ENCODE data around the gene SMC4.

GRCh38 chr3:160473978-160474377 is 74.5 kb downstream of the SMC4 start:
- TF ChIP-seq TCF12 (IDR thresholded peaks at IDR 0.05; ENCODE audit: low read depth, low read length) (no peak), ZSCAN29 (IDR thresholded peaks at IDR 0.05) (no peak), CBX3 (IDR thresholded peaks at IDR 0.05; ENCODE audit: borderline replicate concordance, low read depth) (no peak), ELK1 (IDR thresholded peaks at IDR 0.05; ENCODE audit: low read depth, low read length) (no peak), SP1 (IDR thresholded peaks at IDR 0.05; ENCODE audit: low read depth, low read length) (no peak), ZBED1 (IDR thresholded peaks at IDR 0.05; ENCODE audit: borderline replicate concordance) (no peak)
- TF ChIP-seq, protein P1, sequence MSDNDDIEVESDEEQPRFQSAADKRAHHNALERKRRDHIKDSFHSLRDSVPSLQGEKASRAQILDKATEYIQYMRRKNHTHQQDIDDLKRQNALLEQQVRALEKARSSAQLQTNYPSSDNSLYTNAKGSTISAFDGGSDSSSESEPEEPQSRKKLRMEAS (IDR thresholded peaks at IDR 0.05; ENCODE audit: low read depth, low read length), result no peak
- TF ChIP-seq, protein P2, sequence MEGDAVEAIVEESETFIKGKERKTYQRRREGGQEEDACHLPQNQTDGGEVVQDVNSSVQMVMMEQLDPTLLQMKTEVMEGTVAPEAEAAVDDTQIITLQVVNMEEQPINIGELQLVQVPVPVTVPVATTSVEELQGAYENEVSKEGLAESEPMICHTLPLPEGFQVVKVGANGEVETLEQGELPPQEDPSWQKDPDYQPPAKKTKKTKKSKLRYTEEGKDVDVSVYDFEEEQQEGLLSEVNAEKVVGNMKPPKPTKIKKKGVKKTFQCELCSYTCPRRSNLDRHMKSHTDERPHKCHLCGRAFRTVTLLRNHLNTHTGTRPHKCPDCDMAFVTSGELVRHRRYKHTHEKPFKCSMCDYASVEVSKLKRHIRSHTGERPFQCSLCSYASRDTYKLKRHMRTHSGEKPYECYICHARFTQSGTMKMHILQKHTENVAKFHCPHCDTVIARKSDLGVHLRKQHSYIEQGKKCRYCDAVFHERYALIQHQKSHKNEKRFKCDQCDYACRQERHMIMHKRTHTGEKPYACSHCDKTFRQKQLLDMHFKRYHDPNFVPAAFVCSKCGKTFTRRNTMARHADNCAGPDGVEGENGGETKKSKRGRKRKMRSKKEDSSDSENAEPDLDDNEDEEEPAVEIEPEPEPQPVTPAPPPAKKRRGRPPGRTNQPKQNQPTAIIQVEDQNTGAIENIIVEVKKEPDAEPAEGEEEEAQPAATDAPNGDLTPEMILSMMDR (IDR thresholded peaks at IDR 0.05 in 2 of 3, conservative IDR thresholded peaks at IDR 0.05 in 1 of 3; ENCODE audit: control insufficient read depth in 2 of 3, extremely low read depth in 1 of 3, insufficient read depth in 1 of 3, low read depth in 3 of 3, low read length in 3 of 3), result no peak

Data from GM12878 (cell line).